Activated gamma-delta T cell treated with Interleukin-2 at 50 U/mL for 16 hours (primary cell): ENCODE data around the gene ORC2.
"Not testable (repeated sequence)": the region's sequence is repeated elsewhere in the genome, so short reads cannot be mapped to it uniquely, and the experiment has no call there.

ENCODE experiments used
- DNase-seq: peaks from one replicate; pipeline ENCODE4 v3.0.0-alpha.2; 2020

ORC2 gene

DNA sequence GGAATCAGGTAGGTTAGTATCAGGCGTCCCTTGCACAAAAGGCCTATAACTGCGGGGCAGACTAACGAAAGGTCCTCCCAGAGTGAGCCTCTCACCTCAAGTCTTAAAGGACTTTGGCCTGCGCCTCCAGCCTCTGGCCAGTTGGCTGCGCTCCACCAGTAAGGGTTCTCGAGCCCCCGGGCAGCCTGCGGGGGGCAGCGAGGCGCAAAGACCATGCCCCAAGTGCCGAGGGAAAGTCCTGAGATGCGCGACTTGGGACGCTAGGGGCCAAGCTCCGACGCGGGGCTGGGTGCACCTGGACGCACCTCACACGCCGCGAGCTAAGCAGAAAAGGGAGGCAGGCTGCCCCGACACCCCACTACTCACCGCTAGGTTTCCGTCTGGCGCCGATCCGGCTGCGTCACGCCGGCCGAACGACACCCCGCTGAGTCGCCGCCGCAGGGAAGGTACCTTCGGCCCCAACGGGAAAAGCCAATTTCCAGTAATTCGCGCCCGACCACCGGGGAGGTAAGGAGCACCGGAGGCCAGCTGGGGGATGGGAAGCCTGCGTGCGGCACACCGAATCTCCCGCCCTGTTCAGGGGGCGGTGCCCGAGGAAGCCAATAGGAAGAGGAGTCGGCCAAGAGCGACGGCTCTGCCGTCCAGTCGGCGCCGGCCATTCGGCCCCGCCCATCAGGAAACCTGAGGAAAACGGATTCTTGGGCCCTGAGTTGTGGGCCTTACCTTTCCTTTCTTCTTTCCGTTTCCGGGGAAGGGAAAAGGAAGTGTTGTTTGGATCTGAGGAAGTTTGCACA is at the start of gene ORC2:
TSS of gene ORC2 (minus strand) at position 537 of the 794 bp plus-strand sequence. CDS start 5,537 bp downstream, outside the sequence.
- DNase-seq: peak; percentile 91

DNA sequence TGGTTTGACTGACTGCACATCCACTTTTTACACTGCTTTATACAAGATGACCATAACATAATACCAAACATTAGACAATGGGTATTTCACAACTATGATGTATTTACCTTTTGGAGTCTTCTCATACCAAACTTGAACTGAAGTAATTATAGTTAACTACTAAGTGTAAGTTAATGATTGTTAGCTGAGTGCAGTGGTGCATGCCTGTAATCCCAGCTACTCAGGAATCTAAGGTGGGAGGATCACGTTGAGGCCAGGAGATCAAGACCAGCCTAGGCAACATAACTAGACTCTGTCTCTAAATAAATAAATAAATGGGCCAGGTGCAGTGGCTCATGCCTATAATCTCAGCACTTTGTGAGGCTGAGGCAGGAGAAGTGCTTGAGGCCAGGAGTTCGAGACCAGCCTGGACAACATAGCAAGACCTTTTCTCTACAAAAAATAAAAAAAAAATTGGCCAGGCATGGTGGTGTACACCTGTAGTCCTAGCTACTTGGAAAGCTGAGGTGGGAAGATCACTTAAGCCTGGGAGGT is 44.9 kb upstream of the ORC2 start:
- no peak for DNase-seq

DNA sequence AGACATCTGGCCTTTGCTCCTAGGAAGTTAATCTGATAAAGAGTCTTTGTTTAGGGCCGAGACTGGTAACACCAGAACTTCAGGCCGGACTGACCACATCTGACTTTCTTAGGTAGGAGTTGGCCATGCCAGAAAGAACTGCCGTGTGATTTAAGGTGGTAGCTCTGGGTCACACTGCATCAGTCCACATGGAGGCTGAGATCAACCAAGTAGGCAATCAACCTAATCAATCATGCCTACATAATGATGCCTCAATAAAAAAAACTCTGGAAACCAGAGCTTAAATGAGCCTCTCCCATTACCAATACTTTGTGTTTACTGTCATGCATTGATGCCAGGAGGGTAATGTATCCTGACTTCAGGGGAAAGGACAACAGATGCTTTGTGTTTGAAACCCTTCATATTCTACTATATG is 44.1 kb upstream of the ORC2 start:
- DNase-seq: no peak

DNA sequence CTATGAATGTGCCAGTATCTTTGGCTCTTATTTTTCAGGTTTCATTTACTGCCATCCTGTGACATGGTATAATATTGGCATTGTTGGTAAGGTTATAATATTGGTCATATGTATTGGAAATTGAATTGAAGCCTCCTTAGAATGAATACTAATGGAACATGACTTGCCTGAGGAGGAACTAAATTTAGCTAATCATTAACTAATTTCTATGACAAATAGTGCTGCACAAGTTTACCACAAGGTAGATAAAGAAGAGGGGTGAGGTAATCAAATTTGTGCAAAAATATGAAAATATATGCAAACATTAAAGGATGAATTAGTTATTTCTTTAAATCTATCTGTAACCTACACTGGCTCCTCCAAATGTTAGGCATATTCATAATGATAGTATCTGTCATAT is 43.2 kb upstream of the ORC2 start:
- DNase-seq: no peak

DNA sequence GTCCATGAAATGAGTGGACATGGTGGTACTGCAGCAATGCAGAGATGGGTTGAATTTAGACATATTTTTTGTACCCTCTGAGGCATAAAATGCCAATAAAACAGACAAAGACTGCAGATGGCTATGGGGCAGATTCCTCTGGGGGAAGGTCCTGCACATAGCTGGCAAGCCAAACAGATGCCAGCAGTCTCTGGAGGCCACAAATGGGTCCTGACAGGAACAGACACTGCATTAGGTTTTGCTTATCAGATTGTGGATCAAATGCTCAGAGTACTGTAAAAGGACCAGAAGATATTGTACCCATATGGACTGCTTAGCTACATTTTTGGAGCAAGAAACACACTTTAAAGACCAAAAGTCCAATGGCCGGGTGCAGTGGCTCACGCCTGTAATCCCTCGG is 40.9 kb upstream of the ORC2 start:
- no peak for DNase-seq

DNA sequence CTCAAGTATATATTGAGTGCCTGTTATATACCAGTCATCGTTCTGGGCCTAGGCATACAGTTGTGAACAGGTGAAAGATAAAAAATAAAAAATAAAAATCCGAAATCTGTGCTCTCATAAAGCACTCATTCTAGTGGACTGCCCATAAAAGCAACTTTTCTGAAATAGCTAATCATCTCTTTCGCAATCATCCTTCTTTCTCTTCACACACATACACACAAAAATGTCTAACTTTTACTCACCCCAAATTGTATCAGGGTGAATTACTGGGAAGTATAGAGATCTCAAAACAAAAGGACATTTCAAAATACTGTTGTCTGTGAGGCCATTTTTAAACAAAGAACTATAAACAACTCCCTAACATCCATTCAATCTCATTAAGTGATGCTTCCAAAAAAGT is 29.6 kb upstream of the ORC2 start:
- DNase-seq: no peak

DNA sequence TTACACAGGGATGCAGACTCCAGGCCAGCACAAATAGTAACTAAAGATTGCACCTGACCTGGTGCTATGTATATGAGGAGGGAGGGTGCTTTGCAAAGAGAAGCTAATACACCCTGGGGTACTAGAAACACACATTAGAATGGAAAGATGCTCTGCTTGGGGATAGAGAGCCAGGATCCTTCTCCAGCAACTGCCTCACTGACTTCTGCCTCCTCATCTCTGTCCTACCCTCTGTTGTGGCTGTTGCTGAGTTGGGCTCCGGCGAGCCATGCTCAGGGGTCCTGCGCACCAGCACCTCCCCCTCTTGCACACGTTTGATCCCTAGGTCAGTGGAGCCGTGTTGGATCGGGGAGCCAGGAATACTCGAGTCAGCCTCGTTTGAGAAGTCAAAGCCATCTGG is 23.7 kb upstream of the ORC2 start:
- no peak for DNase-seq

DNA sequence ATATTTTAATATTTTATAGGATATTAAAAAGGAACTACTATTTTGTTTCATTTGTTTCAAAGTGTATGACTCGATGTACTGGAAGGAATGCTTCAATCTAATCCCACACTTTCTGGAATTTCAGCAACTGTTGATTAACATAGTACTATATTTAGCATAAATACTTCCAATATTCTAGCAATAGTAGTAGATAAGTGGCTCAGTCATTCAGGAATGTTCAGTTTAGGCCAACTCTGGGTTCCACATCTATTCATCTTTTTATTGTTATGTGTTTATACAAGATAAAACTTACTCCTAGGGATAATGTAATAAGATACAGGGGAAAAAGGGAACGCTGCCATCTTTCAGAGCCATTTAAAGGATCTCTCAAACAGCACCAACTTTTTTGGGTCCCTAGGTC is 22.3 kb upstream of the ORC2 start:
- DNase-seq: no peak

DNA sequence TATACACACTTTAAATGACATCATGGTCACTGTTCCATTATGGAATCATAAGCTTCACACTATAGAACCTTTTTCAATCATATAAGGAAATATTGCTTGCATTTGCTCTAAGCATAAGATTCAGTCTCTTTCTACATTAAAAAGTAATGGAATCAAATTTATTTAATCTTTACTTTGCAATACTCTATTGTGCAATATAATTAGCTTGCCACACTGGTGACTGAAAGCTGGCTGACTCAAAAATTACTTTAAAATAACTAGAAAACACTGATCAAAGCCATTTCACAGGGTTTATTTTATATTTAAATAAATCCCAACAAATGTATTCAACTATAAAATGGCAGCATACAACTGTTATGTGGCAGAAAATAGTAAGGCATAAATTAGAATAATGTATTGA is 13.2 kb upstream of the ORC2 start:
- DNase-seq: no peak

DNA sequence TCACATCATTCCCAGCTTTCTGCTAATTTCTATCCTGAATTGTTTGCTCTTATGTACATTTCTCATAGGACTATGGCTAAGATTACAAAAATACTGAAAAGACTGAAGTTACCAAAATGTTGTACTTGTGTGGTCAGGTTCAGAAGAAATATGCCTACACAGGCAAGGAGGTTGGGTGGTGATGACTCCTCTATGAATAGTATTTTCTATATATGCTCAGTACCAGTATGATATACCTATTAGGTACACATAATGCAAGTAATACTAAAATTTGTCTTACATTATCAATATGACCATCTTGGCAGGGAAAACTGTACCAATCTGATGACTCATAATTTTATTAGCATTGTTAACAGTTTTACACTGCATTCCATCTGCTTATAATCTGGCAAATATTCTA is 12.2 kb upstream of the ORC2 start:
- DNase-seq: no peak

DNA sequence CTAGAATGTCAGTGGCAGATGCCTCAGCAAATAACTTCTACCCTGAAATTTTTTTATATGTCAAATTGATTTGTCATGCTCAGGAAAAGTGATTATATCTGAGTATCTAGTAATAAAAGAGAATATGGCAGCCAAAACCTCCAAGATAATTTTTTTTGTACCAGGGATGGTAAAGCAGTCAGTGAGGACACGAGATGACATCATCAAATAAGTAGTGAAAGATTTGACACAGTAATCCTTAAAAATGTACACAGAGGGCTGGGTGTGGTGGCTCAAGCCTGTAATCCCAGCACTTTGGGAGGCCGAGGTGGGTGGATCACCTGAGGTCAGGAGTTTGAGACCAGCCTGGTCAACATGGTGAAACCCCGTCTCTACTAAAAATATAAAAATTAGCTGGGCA is 6.6 kb upstream of the ORC2 start:
- not testable (repeated sequence) for DNase-seq

DNA sequence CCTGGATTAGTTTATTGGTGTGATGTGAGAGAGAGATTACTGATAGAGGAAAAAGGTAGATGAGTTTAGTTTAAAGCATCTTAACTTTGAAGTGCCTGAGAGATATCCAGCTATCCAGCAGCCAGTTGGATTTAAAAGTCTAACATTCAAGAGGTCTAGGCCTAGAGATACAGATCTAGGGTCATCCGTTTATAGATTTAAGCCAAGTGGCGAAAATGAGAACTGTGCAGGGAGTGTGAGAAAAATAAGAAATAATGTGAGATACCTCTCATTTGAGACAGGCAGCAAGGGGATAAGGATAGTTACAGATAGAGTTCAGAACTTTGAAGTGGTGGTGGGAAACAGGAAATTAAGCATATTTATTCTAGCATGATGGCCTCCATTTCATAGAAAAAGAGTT is 5.3 kb upstream of the ORC2 start:
- DNase-seq: no peak

DNA sequence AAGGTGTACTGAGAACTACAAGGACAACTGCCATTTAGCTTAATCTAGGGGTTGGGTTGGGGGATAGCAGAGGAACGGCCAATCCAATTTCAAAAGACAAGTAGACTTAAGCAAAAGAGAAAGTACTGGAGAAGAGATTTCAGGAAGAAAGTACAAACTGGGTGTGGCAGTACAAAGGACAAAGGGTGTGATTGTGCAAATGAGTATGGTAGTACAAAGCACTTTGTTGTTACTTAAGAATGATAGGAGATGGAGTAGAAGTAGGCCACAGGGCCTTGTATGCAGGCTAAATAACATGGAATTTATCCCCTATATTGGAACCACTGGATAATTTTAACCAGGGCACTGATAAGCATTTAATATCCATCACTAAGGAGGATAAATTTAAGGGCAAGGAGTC is 4.7 kb upstream of the ORC2 start:
- DNase-seq: no peak

DNA sequence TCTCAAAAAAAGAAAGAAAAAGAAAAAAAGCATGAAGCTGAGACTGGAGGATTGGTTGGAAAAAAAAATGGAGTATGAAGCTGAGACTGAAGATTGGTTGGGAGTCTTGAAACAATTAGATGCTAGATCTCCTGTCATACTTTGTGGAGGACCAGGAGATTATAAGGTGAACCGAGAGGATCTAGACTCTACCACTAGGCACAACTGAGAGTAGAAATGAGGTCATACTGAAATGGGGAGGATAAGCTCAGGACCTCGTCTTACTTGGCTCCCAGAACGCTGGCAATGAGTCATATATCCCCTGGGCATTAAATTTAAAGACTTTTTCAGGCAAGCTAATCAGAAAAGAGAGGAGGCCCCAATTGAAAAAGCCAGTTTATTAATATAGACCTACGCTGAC is 3.3 kb upstream of the ORC2 start:
- DNase-seq: no peak

DNA sequence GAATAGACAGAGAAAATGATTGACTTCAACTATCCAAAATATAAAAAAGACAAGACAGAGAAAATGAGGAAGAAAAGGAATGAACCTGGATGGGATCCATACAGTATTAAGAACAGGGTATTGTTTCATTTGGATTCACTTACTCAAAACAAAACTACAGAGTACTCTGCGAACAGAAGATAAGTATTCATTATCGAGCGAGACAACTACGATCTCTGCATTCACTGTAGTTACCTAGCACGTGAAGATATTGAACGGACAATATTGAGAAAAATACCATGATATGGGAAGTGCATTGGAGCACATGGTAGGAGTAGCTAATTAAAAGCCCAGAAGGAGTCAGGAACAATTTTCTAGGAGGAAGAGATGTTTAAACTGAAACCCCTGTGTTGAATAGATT is 1.0 kb upstream of the ORC2 start:
- DNase-seq: no peak

DNA sequence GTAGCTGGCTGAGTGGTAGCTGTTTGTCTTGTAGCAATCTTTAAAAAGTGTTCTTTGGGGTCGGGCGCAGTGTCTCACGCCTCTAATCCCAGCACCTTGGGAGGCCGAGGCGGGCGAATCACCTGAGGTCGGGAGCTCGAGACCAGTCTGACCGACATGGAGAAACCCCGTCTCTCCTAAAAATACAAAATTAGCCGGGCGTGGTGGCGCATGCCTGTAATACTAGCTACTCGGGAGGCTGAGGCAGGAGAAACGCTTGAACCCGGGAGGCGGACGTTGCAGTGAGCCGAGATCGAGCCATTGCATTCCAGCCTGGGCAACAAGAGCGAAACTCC is 425 bp upstream of the ORC2 start:
- DNase-seq: not testable (repeated sequence)

DNA sequence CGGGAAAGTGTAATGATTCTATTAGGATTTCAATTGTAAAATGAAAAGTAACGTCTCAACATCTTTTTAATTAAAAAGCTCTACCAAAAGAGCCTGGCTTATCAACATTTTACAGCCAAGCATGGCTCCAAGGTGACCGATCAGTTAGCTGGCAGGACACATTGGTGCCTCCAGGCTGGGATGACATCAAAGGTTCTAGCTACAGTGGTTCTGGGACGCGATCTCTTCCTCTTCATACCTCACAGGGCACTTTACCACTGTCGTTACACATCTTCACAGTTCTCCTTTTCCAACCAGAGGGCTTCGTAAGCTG is 693 bp downstream of the ORC2 start:
- DNase-seq: peak; percentile 3

DNA sequence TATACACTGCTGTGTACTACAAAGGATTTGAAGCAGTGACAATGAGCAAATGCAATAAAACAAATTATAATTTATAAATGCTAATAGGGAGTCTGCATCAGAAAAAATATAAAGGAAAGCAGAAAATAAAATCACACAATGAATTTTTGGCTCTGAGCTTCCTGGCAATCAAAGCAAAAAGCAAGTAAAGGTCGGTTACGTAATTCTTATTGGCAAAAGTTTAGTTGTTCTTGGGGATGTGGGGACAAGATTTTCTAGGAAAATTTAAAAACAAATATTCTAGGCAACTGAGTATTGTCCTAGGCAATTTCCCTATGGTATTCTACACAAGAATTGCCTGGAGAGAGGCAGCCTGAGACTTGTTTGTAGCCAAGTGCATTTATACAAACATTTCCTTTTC is 1.8 kb downstream of the ORC2 start:
- no peak for DNase-seq

DNA sequence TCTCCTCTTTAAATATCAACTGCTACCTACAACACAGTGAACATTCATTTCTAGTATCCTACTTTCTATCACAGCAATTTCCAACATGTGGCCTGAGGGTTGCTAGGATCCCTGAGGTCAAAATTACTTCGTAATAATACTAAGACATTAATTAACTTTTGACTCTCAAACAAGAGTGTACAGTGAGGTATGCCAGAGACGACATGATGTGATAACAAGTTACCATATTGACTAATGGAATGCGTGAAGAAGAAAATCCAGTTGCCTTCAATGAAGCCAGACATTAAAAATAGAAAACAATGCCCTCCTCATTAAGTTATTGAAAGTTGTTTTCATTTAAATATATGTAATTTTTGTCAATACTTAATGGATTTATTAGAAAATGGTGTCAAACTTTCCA is 13.1 kb downstream of the ORC2 start:
- DNase-seq: no peak

DNA sequence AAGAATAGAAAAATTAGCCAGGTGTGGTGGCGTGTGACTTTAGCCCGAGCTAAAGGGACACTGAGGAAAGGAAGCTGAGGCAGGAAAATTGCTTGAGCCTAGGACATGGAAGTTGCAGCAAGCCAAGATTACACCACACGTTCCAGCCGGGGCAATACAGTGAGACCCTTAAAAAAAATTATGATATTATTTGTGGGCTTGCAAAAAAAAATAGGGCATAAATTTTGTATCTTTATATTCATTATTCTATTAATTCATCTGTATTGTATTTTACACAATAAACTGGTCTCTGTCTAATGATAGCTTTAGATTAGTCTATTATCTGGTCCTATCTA is 18.1 kb downstream of the ORC2 start:
- no peak for DNase-seq

DNA sequence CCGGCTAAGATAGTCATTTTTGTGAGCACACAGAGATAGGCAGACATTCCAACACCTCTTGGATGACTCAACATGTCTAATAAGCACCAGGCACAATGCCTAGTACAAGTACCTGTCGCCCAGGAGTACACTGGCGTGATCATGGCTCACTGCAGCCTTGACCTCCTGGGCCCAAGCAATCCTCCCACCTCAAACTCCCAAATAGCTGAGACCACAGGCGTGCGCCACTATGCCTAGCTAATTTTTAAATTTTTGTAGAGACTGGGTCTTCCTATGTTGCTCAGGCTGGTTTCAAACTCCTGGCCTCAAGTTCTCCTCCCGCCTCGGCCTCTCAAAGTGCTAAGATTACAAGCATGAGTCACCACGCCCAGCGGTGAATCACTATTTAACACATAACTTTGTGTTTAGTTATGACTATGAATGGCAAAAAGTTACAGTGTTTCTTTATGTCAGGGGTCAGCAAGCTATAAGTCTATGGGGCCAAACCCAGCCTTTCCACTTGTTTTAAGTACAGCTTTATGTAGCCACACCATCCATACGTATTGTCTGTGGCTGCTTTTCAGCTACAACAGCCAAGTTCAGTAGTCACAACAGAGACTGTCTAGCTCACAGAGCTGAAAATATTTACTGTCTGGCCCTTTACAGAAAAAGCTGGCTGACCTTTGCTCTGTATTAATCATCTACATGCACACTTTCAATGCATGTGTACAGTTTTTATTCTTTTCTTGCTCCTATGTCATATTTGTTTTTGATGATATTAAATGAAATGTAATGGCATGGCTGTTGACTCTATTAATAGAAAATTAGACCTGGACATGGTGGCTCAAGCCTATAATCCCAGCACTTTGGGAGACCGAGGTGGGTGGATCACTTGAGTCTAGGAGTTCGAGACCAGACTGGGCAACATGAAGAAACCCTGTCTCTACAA is 18.7 kb downstream of the ORC2 start:
- peak; percentile 9 for DNase-seq

DNA sequence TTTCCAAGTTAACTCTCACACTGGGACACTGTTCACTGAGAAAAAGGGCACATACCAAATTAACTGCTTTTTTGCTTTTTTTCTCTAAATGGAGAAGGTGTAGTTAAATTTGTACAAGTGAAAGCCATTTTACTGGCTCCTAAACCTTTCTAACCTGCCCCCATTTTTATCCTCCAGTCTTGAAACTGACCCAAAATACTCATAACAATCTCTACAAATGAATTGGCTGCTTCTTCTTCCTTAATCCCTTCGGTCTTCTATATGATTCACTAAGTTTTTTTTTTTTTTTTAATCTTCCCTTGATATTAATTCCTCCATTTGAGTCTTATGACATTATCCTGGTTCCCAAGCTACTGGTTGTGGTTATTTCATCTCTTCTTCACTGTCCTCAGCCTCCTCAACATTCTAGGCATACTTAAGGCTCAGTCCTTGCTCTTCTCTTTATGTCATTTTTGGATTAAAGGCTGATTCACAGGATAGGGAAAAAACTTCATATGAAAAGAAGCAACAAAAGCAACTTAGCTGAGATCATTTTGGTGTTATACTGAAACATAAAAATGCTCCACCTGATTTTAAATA is 19.8 kb downstream of the ORC2 start:
- DNase-seq: no peak

DNA sequence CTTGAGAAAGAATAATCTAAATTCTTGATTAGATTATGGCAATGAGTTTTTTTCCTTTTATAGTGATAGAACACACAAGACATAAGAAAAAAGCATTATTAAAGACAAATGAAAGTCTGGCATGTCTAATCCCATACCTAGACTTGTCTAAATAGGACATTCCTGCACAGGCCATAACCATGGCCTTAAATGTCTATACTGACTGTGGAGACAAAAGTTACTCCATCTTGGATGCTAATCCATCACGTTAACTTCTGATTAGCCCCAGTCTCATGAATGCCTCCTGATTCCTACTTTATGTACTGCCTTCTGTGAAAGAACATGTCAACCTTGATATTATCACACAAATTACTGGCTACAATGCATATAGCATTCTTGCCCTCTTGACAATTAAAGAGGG is 23.6 kb downstream of the ORC2 start:
- no peak for DNase-seq
